Heart left ventricle (tissue), 16 donors: ENCODE measurements around the gene IQCF5. TPM values are rescaled to one million over a fixed set of nuclear protein-coding genes. Genes with fewer than 3 reads are reported as not detected.

Experiments
- ATAC-seq, 4 donors: fragments of 200-7000 bp; cut with Tn5 transposase; one replicate each; pipeline ENCODE4 v1.9.1; 2020 to 2022; ENCODE audit warnings: moderate library complexity in 4 of 4, mild to moderate bottlenecking in 3 of 4, moderate number of reproducible peaks in 1 of 4
- DNase-seq, 5 donors: peaks; one replicate each; pipeline ENCODE4 v3.0.0-alpha.2; 2020
- H3K27ac ChIP-seq, 12 donors: fragments of 200-600 bp; sonication (generic) in 4 of 12; one replicate each; pipeline versions ENCODE4 v1.5.0 to v1.8.0; 2016 to 2022; ENCODE audit warnings: mild to moderate bottlenecking in 2 of 12
- H3K27me3 ChIP-seq, 9 donors: fragments of 200-600 bp; sonication (generic) in 2 of 9; one replicate each; pipeline versions ENCODE4 v1.5.1 to v1.8.0; 2016 to 2022; ENCODE audit warnings: mild to moderate bottlenecking in 3 of 9
- H3K36me3 ChIP-seq, 9 donors: fragments of 200-600 bp; sonication (generic) in 2 of 9; one replicate each; pipeline versions ENCODE4 v1.5.0 to v1.8.0; 2018 to 2022; ENCODE audit warnings: mild to moderate bottlenecking in 2 of 9
- H3K4me1 ChIP-seq, 12 donors: fragments of 200-600 bp; sonication (generic) in 4 of 12; one replicate each; pipeline versions ENCODE4 v1.5.0 to v1.8.0; 2016 to 2022; ENCODE audit warnings: mild to moderate bottlenecking in 3 of 12
- H3K4me3 ChIP-seq, 12 donors: fragments of 200-600 bp; sonication (generic) in 4 of 12; one replicate each; pipeline versions ENCODE4 v1.5.0 to v1.8.0; 2017 to 2022; ENCODE audit warnings: mild to moderate bottlenecking in 9 of 12, moderate library complexity in 4 of 12
- H3K9me3 ChIP-seq, 12 donors: fragments of 200-600 bp; sonication (generic) in 4 of 12; one replicate each; pipeline versions ENCODE4 v1.5.0 to v1.8.0; 2016 to 2022; ENCODE audit warnings: mild to moderate bottlenecking in 1 of 12
- POLR2A ChIP-seq, 2 donors: fragments of 450-650 bp; IDR thresholded peaks; one replicate each; pipeline ENCODE4 v1.6.1; 2017; ENCODE audit warnings: antibody characterized with exemption in 2 of 2, mild to moderate bottlenecking in 2 of 2, moderate library complexity in 2 of 2
- WGBS, 4 donors: extraction: QIAGEN DNeasy Blood & Tissue Kit in 2 of 4; methylation state at CpG; one replicate each; pipeline versions ENCODE4 v1.1.5 to v1.1.7; 2013 to 2018; 5-methylcytosine and 5-hydroxymethylcytosine counted together
- intact Hi-C, 10 donors: fragments of 100-400 bp; cut with DNase I; formaldehyde crosslinking; loops; one replicate each; pipeline versions ENCODE4 v1.11.1 to v1.14.2; 2022
- long read RNA-seq, 3 donors: library from polyadenylated mRNA; unstranded; transcript quantifications; one replicate each; pipeline ENCODE4 v2.0.0, GENCODE V29; 2020 to 2021
- polyA plus RNA-seq, 2 donors: library from polyadenylated mRNA; stranded (reverse); fragments of 200-250 nt; gene quantifications; one replicate each; pipeline ENCODE4 v1.2.3, GENCODE V29; 2013
- total RNA-seq, 9 donors: library from RNA; depleted of rRNA in 2 of 9; stranded (reverse); fragments of >200 nt in 2 of 9; fragmentation: NEBNext Ultra II Directional in 3 of 9; extraction: Animal tissue kit (Norgen Biotek cat#: 25700) in 3 of 9; gene quantifications; one replicate each; pipeline versions ENCODE4 v1.1.0 to v1.2.4, GENCODE V29; 2016 to 2023
- TF ChIP-seq, protein P1 (sequence below), 12 donors: fragments of 200-600 bp; sonication (generic) in 4 of 12; IDR thresholded peaks; one replicate each; pipeline versions ENCODE4 v1.5.0 to v1.8.0; 2018 to 2022; ENCODE audit warnings: antibody characterized with exemption in 12 of 12, mild to moderate bottlenecking in 5 of 12
- donor health status: ischemic (EF 13 %, LVEDD 7.1; RV severe dilation, severe dysfunction).
- donor health status: healthy with polysubstance abuse.
- donor health status: DM: no; HTN: yes; CAD: no.
- donor health status: DM: no; HTN: no; CAD: no.
- donor health status: ischemic (EF 25% LVEDD 6.9; RV normal size, moderate dysfunction).
- donor health status: ischemic (EF 25% LVEDD 5.7; RV mildly dilated, moderate dysfunction).
- donor health status: healthy.
- donor health status: DM: yes; HTN: yes; CAD: no.
- donor health status: ischemic (EF 35%, LVEDD 5.7; RV mildly dilated, moderate dysfunction).
- donor health status: nonischemic (EF 11% LVEDD 7.7; RV severe dilation, severe dysfunction).
- donor health status: DM: yes; HTN: yes; CAD: no.
- donor health status: PGD.
- donor health status: ischemic (EF 29% LVEDD 5.4; RV normal size, mild dysfunction).
- donor health status: nonischemic (EF 23%, LVEDD 6.1; RV moderate dilation, normal function).

The IQCF5 gene
- total RNA-seq, result not detected
- not detected for polyA plus RNA-seq
- long read RNA-seq, donor 1, result 0 reads
- long read RNA-seq, donor 2, result 0 reads
- long read RNA-seq, donor 3, result 0 reads

GRCh38 chr3:51875501-51875900, at the start of gene IQCF5:
Gene IQCF5, minus strand, starts transcription at chr3:51875601. Its CDS starts 70 bp downstream, at chr3:51875531.
- Histone ChIP-seq H3K27ac (no peak within 1 kb of the TSS), H3K9me3 (no peaks in the 10 kb centered on the region), H3K27me3 (peaks cover 0 to 29% (median 0%) of the 10 kb centered on the region in 9 donors), H3K4me1 (no peaks in the 10 kb centered on the region), H3K36me3 (no peaks in the 10 kb centered on the region), H3K4me3 (no peak within 1 kb of the TSS)
- no peak for ATAC-seq
- TF ChIP-seq POLR2A (IDR thresholded peaks at IDR 0.05), result no peak
- WGBS, 4 donors, result 74 to 80% (median 77%) methylated on average over 4 of the region's 4 CpGs
- no peak for DNase-seq
- intact Hi-C loops, result no loop called here

DNA sequence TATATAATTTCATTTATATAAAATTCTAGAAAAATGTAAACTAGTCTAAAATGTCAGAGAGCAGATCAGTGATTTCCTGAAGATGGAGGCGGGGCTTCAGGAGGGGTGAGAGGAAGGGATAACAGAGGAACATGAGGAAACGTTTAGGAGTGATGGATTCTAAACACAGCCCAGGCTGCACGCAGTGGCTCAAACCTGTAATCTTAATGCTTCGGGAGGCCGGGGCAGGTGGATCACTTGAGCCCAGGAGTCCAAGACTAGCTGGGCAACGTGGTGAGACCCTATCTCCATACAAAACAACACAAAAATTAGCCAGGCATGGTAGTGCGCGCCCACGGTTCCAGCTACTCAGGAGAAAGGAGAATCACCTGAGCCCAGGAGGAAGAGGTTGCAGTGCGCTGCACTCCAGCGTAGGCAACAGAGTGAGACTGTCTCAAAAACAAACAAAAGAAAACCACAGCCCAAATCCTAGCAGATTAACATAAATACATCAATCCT, 45.7 kb upstream of the IQCF5 start:
- Histone ChIP-seq H3K27me3 (no peaks in the 10 kb centered on the region), H3K4me3 (no peak overlapping the region), H3K36me3 (no peaks in the 10 kb centered on the region), H3K9me3 (no peaks in the 10 kb centered on the region), H3K4me1 (no peaks in the 10 kb centered on the region), H3K27ac (no peak overlapping the region)
- intact Hi-C loops, result no loop called here
- ATAC-seq (no peak), DNase-seq (no peak)
- no peak for TF ChIP-seq POLR2A (IDR thresholded peaks at IDR 0.05)
- TF ChIP-seq, protein P1, sequence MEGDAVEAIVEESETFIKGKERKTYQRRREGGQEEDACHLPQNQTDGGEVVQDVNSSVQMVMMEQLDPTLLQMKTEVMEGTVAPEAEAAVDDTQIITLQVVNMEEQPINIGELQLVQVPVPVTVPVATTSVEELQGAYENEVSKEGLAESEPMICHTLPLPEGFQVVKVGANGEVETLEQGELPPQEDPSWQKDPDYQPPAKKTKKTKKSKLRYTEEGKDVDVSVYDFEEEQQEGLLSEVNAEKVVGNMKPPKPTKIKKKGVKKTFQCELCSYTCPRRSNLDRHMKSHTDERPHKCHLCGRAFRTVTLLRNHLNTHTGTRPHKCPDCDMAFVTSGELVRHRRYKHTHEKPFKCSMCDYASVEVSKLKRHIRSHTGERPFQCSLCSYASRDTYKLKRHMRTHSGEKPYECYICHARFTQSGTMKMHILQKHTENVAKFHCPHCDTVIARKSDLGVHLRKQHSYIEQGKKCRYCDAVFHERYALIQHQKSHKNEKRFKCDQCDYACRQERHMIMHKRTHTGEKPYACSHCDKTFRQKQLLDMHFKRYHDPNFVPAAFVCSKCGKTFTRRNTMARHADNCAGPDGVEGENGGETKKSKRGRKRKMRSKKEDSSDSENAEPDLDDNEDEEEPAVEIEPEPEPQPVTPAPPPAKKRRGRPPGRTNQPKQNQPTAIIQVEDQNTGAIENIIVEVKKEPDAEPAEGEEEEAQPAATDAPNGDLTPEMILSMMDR (IDR thresholded peaks at IDR 0.05), result no peak
- WGBS, 4 donors, result 79 to 85% (median 81%) methylated on average over 11 of the region's 11 CpGs

- no peak for ATAC-seq
Observed at GRCh38 chr3:51916418-51916817, 41.0 kb upstream of the IQCF5 start.

GRCh38 chr3:51908026-51908425, 32.6 kb upstream of the IQCF5 start:
- DNase-seq, result no peak
- no peak overlapping the region for H3K4me3 ChIP-seq
- H3K9me3 ChIP-seq, result peaks cover 0 to 15% (median 0%) of the 10 kb centered on the region in 12 donors
- no peak overlapping the region for H3K27ac ChIP-seq
- H3K27me3 ChIP-seq, result peaks cover 0 to 5% (median 0%) of the 10 kb centered on the region in 9 donors
- 69 to 83% (median 74%) methylated on average over 4 of the region's 4 CpGs for WGBS, 4 donors
- TF ChIP-seq, protein P1 (IDR thresholded peaks at IDR 0.05), result no peak
- TF ChIP-seq POLR2A (IDR thresholded peaks at IDR 0.05), result no peak
- ATAC-seq, result no peak
- intact Hi-C loops, result no loop called here
- H3K36me3 ChIP-seq, result no peaks in the 10 kb centered on the region
- H3K4me1 ChIP-seq, result no peaks in the 10 kb centered on the region

More at GRCh38 chr3:51916418-51916817, 41.0 kb upstream of the IQCF5 start:
- intact Hi-C loops, result no loop called here
- DNase-seq, result no peak
- Histone ChIP-seq H3K4me3 (no peak overlapping the region), H3K9me3 (no peaks in the 10 kb centered on the region), H3K27me3 (no peaks in the 10 kb centered on the region), H3K4me1 (no peaks in the 10 kb centered on the region), H3K27ac (no peak overlapping the region), H3K36me3 (no peaks in the 10 kb centered on the region)
- WGBS, 4 donors, result 56 to 57% (median 57%) methylated on average over 5 of the region's 5 CpGs
- TF ChIP-seq, protein P1 (IDR thresholded peaks at IDR 0.05), result no peak
- TF ChIP-seq POLR2A (IDR thresholded peaks at IDR 0.05), result no peak
